HCT116 (cell line): Measurements from ENCODE around the gene CCL24. TPM values are rescaled to one million over a fixed set of nuclear protein-coding genes. Genes with fewer than 3 reads are reported as not detected.

Source experiments
- ATAC-seq: fragments of 200-7000 bp; cut with Tn5 transposase; 2 replicates; pipeline ENCODE4 v1.9.1; 2020; ENCODE audit warnings: mild to moderate bottlenecking, moderate library complexity
- BruUV-seq: library from RNA; stranded (reverse); fragments of 400-500 nt; replicated peaks from 2 replicates; lab custom pipeline; 2021; lab: Mats Ljungman, UMichigan
- CTCF ChIA-PET: fragments of 300-600 bp; sonication (Branson Sonifier 250); formaldehyde crosslinking; loops from one replicate; lab custom pipeline; 2021; ENCODE audit warnings: antibody characterized with exemption; lab: Charles Lee
- POLR2A ChIA-PET: fragments of 300-600, 350-600 bp; sonication (Branson Sonifier 250); formaldehyde crosslinking; loops from one replicate; lab custom pipeline; 2021; ENCODE audit warnings: antibody characterized with exemption; lab: Charles Lee
- RAD21 ChIA-PET, 2 experiments: fragments of 300-600 bp; sonication (Branson Sonifier 250); formaldehyde crosslinking; loops; one replicate each; lab custom pipeline; 2023; ENCODE audit warnings: low total read pairs in 2 of 2; ENCODE audit not compliant: uncharacterized antibody in 2 of 2, unreplicated experiment in 2 of 2, low non-redundant PET in 1 of 2; lab: Charles Lee
- DNase-seq: peaks from one replicate; pipeline ENCODE4 v3.0.0-alpha.2; 2010; ENCODE audit warnings: low read depth, low spot score
- H2AFZ ChIP-seq: fragments of 200-600 bp; shearing (Covaris generic), sonication (generic); 2 replicates; pipeline ENCODE4 v1.6.1; 2017; ENCODE audit warnings: low read depth, mixed run types, mixed read lengths, antibody characterized with exemption, low read length; ENCODE audit not compliant: poor library complexity, severe bottlenecking
- H3K27ac ChIP-seq: 2 replicates; pipeline ENCODE4 v1.5.1; 2012; ENCODE audit warnings: low read depth, low read length
- H3K27me3 ChIP-seq: fragments of 200-600 bp; sonication (generic); 2 replicates; pipeline ENCODE4 v1.6.1; 2016; ENCODE audit warnings: mixed run types, low read length, mixed read lengths; ENCODE audit not compliant: insufficient read depth
- H3K36me3 ChIP-seq, 2 experiments: fragments of 200-500 bp in 1 of 2; fragments of 200-600 bp in 1 of 2; sonication (Bioruptor generic) in 1 of 2; sonication (generic) in 1 of 2; 2 replicates each; pipeline versions ENCODE4 v1.5.1 to v1.6.1; 2014 to 2016; ENCODE audit warnings: low read length in 2 of 2, inconsistent platforms in 1 of 2, mixed read lengths in 1 of 2, mixed run types in 1 of 2; ENCODE audit not compliant: insufficient read depth in 2 of 2, control insufficient read depth in 1 of 2
- H3K4me1 ChIP-seq, 2 experiments: fragments of 200-600 bp in 1 of 2; sonication (generic) in 1 of 2; 2 replicates each; pipeline versions ENCODE4 v1.5.1 to v1.6.1; 2012 to 2017; ENCODE audit warnings: low read length in 2 of 2, inconsistent platforms in 1 of 2, mild to moderate bottlenecking in 1 of 2, mixed read lengths in 1 of 2, mixed run types in 1 of 2, moderate library complexity in 1 of 2; ENCODE audit not compliant: insufficient read depth in 2 of 2, control insufficient read depth in 1 of 2
- H3K4me2 ChIP-seq: fragments of 200-600 bp; sonication (generic); 2 replicates; pipeline ENCODE4 v1.6.1; 2017; ENCODE audit warnings: mixed run types, low read length, mixed read lengths
- H3K4me3 ChIP-seq, 2 experiments: fragments of 200-600 bp in 1 of 2; sonication (generic) in 1 of 2; replicated peaks in 1 of 2; 2 replicates each; pipeline ENCODE4 v1.5.1; 2011 to 2016; ENCODE audit warnings: low read length in 2 of 2, control low read depth in 1 of 2, low read depth in 1 of 2, mild to moderate bottlenecking in 1 of 2, mixed read lengths in 1 of 2, mixed run types in 1 of 2
- H3K79me2 ChIP-seq: fragments of 200-600 bp; sonication (generic); 2 replicates; pipeline ENCODE4 v1.6.1; 2017; ENCODE audit warnings: mild to moderate bottlenecking, mixed run types, low read length, moderate library complexity, mixed read lengths; ENCODE audit not compliant: insufficient read depth
- H3K9ac ChIP-seq: fragments of 200-600 bp; sonication (generic); 2 replicates; pipeline ENCODE4 v1.6.1; 2016; ENCODE audit warnings: low read length, mixed read lengths
- H3K9me2 ChIP-seq: fragments of 200-600 bp; sonication (generic), shearing (Covaris generic); 2 replicates; pipeline ENCODE4 v1.6.1; 2017; ENCODE audit warnings: mixed run types, mild to moderate bottlenecking, moderate library complexity; ENCODE audit not compliant: insufficient read depth
- H3K9me3 ChIP-seq, 2 experiments: fragments of 200-500 bp in 1 of 2; fragments of 200-600 bp in 1 of 2; sonication (Bioruptor generic) in 1 of 2; sonication (generic) in 1 of 2; 2 replicates each; pipeline ENCODE4 v1.6.1; 2014 to 2017; ENCODE audit warnings: low read length in 2 of 2, mixed read lengths in 2 of 2, inconsistent platforms in 1 of 2, low read depth in 1 of 2, mild to moderate bottlenecking in 1 of 2, mixed run types in 1 of 2, moderate library complexity in 1 of 2; ENCODE audit not compliant: control insufficient read depth in 1 of 2, insufficient read depth in 1 of 2
- H4K20me1 ChIP-seq: fragments of 200-600 bp; sonication (generic), shearing (Covaris generic); 2 replicates; pipeline ENCODE4 v1.6.1; 2017; ENCODE audit warnings: mixed run types, mild to moderate bottlenecking, moderate library complexity; ENCODE audit not compliant: insufficient read depth
- CBX3 ChIP-seq: IDR thresholded peaks from 2 replicates; pipeline ENCODE4 v1.6.1; 2012; ENCODE audit warnings: low read depth
- CEBPB ChIP-seq: IDR thresholded peaks from 2 replicates; pipeline ENCODE4 v1.6.1; 2012; ENCODE audit warnings: low read depth
- EGR1 ChIP-seq: IDR thresholded peaks from 2 replicates; pipeline ENCODE4 v1.6.1; 2012; ENCODE audit warnings: low read depth
- ELF1 ChIP-seq: IDR thresholded peaks from 2 replicates; pipeline ENCODE4 v1.6.1; 2012; ENCODE audit warnings: low read depth, borderline replicate concordance
- FOSL1 ChIP-seq: IDR thresholded peaks from 2 replicates; pipeline ENCODE4 v1.6.1; 2012; ENCODE audit warnings: low read depth
- JUND ChIP-seq: IDR thresholded peaks from 2 replicates; pipeline ENCODE4 v1.6.1; 2012
- POLR2A ChIP-seq: IDR thresholded peaks from 2 replicates; pipeline ENCODE4 v1.7.0; 2011; ENCODE audit warnings: borderline replicate concordance; ENCODE audit not compliant: insufficient read depth, insufficient read length; ENCODE audit errors: extremely low read depth
- POLR2AphosphoS5 ChIP-seq: IDR thresholded peaks from 2 replicates; pipeline ENCODE4 v1.6.1; 2011; ENCODE audit warnings: mild to moderate bottlenecking, low read depth, low read length, moderate library complexity
- RAD21 ChIP-seq: IDR thresholded peaks from 2 replicates; pipeline ENCODE4 v1.6.1; 2012; ENCODE audit warnings: low read depth, mild to moderate bottlenecking
- SIN3A ChIP-seq: IDR thresholded peaks from 2 replicates; pipeline ENCODE4 v1.6.1; 2012; ENCODE audit warnings: low read depth
- SP1 ChIP-seq: IDR thresholded peaks from 2 replicates; pipeline ENCODE4 v1.6.1; 2012; ENCODE audit warnings: low read depth
- YY1 ChIP-seq: IDR thresholded peaks from 2 replicates; pipeline ENCODE4 v1.6.1; 2011; ENCODE audit warnings: low read length, low read depth, moderate library complexity, mild to moderate bottlenecking; ENCODE audit not compliant: insufficient replicate concordance; ENCODE audit errors: extremely low read depth
- ZNF274 ChIP-seq: fragments of 200-500 bp; sonication (Bioruptor generic); IDR thresholded peaks from 2 replicates; pipeline ENCODE4 v1.6.1; 2014; ENCODE audit warnings: mild to moderate bottlenecking, low read depth, low read length, inconsistent platforms
- intact Hi-C: fragments of 100-400 bp; cut with micrococcal nuclease; formaldehyde crosslinking; loops from 2 replicates; pipeline ENCODE4 v1.10.0; 2022
- total RNA-seq: library from RNA; stranded (reverse); gene quantifications from one replicate; pipeline ENCODE4 v1.2.1, GENCODE V29; 2021; ENCODE audit not compliant: unreplicated experiment
- TF ChIP-seq, protein P1 (sequence below): IDR thresholded peaks from 2 replicates; pipeline ENCODE4 v1.6.1; 2011; ENCODE audit warnings: mild to moderate bottlenecking, low read length, moderate library complexity; ENCODE audit not compliant: insufficient replicate concordance; ENCODE audit errors: extremely low read depth
- TF ChIP-seq, protein P2 (sequence below): IDR thresholded peaks from 2 replicates; pipeline ENCODE4 v1.6.1; 2012; ENCODE audit warnings: low read depth
- TF ChIP-seq, protein P3 (sequence below): IDR thresholded peaks from 2 replicates; pipeline ENCODE4 v1.6.1; 2012
- TF ChIP-seq, protein P4 (sequence below): IDR thresholded peaks from 2 replicates; pipeline ENCODE4 v1.6.1; 2012

CCL24 gene
- total RNA-seq, 1 experiment from 2014 or later: not detected

DNA sequence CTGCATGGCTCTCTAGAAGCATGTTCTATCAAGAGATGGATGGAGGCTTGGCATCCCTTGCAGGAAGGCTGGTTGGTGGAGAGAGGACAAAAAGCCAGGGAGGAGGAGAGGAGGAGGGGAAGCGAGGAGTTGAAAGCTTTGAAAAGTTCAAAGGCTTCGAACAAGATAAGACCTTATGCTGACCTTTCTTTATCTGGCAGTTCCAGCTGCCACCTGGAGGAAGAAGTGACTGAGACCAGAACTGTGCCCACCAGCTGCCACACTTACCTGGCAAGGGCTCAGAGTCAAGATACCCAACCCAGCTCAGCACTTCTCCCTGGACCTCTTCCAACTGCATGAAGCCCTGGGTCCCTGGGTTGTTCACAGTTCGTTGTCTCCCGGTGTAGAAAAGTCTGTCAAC lies 14.8 kb downstream of the CCL24 start:
- intact Hi-C loops: no loop called here
- BruUV-seq: no TSS peak
- Histone ChIP-seq H3K9me2 (no peaks in the 10 kb centered on the region), H3K36me3 (no peaks in the 10 kb centered on the region), H3K9me3 (no peaks in the 10 kb centered on the region), H3K27me3 (no peaks in the 10 kb centered on the region), H3K27ac (no peak overlapping the region), H4K20me1 (no peaks in the 10 kb centered on the region), H3K4me1 (no peaks in the 10 kb centered on the region), H3K4me2 (no peak overlapping the region), H2AFZ (no peak overlapping the region), H3K9ac (no peak overlapping the region), H3K79me2 (no peaks in the 10 kb centered on the region), H3K4me3 (no peak overlapping the region)
- ChIA-PET RAD21 (no interaction called here), POLR2A (interaction anchor here (0.7 kb wide), 1 partner anchor 175 kb away, joined by 3 read pairs; no protein-coding TSS in a partner anchor), CTCF (no interaction called here)
- peak; percentile 44; the same call in 1 of the 2 replicates for ATAC-seq
- TF ChIP-seq POLR2A (no peak), RAD21 (no peak; the same call in 1 of the 2 replicates), ELF1 (no peak), CEBPB (no peak)
- no peak for DNase-seq

DNA sequence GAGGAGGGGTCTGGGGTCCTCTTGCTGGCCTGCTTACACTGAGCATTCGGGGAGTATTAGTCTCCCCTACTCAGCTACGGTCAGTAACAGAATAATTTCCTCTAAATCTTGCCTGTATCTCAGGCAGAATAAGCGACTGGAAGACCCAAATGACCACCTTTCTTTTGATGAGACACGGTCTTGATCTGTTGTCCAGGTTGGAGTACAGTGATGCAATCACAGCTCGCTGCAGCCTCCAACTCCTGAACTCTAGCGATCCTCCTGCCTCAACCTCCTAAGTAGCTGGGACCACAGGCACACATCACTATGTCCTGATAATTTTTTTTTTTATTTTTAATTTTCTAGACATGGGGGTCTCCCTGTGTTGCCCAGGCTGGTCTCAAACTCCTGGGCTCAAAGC lies 17.2 kb downstream of the CCL24 start:
- H3K36me3 ChIP-seq: no peaks in the 10 kb centered on the region
- H3K79me2 ChIP-seq: no peaks in the 10 kb centered on the region
- ChIA-PET CTCF (no interaction called here), POLR2A (no interaction called here), RAD21 (no interaction called here)
- intact Hi-C loops: no loop called here
- no peak overlapping the region for H2AFZ ChIP-seq
- DNase-seq (no peak), ATAC-seq (no peak)
- H3K9me3 ChIP-seq: no peaks in the 10 kb centered on the region
- H4K20me1 ChIP-seq: no peaks in the 10 kb centered on the region
- no peaks in the 10 kb centered on the region for H3K9me2 ChIP-seq
- H3K27ac ChIP-seq: no peak overlapping the region
- no peak overlapping the region for H3K4me2 ChIP-seq
- H3K9ac ChIP-seq: no peak overlapping the region
- H3K27me3 ChIP-seq: no peaks in the 10 kb centered on the region
- H3K4me1 ChIP-seq: peaks cover 5 to 10% of the 10 kb centered on the region in 2 experiments
- no TSS peak for BruUV-seq
- no peak overlapping the region for H3K4me3 ChIP-seq
- TF ChIP-seq, protein P1, sequence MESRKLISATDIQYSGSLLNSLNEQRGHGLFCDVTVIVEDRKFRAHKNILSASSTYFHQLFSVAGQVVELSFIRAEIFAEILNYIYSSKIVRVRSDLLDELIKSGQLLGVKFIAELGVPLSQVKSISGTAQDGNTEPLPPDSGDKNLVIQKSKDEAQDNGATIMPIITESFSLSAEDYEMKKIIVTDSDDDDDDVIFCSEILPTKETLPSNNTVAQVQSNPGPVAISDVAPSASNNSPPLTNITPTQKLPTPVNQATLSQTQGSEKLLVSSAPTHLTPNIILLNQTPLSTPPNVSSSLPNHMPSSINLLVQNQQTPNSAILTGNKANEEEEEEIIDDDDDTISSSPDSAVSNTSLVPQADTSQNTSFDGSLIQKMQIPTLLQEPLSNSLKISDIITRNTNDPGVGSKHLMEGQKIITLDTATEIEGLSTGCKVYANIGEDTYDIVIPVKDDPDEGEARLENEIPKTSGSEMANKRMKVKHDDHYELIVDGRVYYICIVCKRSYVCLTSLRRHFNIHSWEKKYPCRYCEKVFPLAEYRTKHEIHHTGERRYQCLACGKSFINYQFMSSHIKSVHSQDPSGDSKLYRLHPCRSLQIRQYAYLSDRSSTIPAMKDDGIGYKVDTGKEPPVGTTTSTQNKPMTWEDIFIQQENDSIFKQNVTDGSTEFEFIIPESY: no peak
- TF ChIP-seq YY1 (no peak), SIN3A (no peak), CBX3 (no peak), FOSL1 (no peak), JUND (no peak), EGR1 (no peak), CEBPB (no peak), RAD21 (no peak), ELF1 (no peak), POLR2AphosphoS5 (no peak), SP1 (no peak), ZNF274 (no peak)
- TF ChIP-seq, protein P2, sequence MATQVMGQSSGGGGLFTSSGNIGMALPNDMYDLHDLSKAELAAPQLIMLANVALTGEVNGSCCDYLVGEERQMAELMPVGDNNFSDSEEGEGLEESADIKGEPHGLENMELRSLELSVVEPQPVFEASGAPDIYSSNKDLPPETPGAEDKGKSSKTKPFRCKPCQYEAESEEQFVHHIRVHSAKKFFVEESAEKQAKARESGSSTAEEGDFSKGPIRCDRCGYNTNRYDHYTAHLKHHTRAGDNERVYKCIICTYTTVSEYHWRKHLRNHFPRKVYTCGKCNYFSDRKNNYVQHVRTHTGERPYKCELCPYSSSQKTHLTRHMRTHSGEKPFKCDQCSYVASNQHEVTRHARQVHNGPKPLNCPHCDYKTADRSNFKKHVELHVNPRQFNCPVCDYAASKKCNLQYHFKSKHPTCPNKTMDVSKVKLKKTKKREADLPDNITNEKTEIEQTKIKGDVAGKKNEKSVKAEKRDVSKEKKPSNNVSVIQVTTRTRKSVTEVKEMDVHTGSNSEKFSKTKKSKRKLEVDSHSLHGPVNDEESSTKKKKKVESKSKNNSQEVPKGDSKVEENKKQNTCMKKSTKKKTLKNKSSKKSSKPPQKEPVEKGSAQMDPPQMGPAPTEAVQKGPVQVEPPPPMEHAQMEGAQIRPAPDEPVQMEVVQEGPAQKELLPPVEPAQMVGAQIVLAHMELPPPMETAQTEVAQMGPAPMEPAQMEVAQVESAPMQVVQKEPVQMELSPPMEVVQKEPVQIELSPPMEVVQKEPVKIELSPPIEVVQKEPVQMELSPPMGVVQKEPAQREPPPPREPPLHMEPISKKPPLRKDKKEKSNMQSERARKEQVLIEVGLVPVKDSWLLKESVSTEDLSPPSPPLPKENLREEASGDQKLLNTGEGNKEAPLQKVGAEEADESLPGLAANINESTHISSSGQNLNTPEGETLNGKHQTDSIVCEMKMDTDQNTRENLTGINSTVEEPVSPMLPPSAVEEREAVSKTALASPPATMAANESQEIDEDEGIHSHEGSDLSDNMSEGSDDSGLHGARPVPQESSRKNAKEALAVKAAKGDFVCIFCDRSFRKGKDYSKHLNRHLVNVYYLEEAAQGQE: no peak
- TF ChIP-seq, protein P3, sequence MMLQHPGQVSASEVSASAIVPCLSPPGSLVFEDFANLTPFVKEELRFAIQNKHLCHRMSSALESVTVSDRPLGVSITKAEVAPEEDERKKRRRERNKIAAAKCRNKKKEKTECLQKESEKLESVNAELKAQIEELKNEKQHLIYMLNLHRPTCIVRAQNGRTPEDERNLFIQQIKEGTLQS: no peak
- TF ChIP-seq, protein P4, sequence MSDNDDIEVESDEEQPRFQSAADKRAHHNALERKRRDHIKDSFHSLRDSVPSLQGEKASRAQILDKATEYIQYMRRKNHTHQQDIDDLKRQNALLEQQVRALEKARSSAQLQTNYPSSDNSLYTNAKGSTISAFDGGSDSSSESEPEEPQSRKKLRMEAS: no peak
